Memory B cell (primary cell): ENCODE results near the gene DDX51.

ENCODE experiments used
- ATAC-seq: fragments of 150-1000 bp; cut with Tn5 transposase; 2 replicates; pipeline ENCODE4 v1.10.0; 2021; ENCODE audit warnings: low read depth, mild to moderate bottlenecking, moderate library complexity
- DNase-seq, 2 donors: peaks; one replicate each; pipeline ENCODE4 v3.0.0; 2022; ENCODE audit warnings: low spot score in 2 of 2
- H3K27ac Mint-ChIP-seq: one replicate; pipeline ENCODE4 v1.8.0; 2022; ENCODE audit warnings: mild to moderate bottlenecking, moderate library complexity, mixed read lengths
- H3K27me3 Mint-ChIP-seq: one replicate; pipeline ENCODE4 v1.8.0; 2022; ENCODE audit warnings: mixed read lengths
- H3K36me3 Mint-ChIP-seq: one replicate; pipeline ENCODE4 v1.8.0; 2022; ENCODE audit warnings: mild to moderate bottlenecking, mixed read lengths
- H3K4me1 Mint-ChIP-seq: one replicate; pipeline ENCODE4 v1.8.0; 2022; ENCODE audit warnings: mixed read lengths
- H3K4me3 Mint-ChIP-seq: one replicate; pipeline ENCODE4 v1.8.0; 2022; ENCODE audit warnings: mild to moderate bottlenecking, moderate library complexity, mixed read lengths
- H3K9me3 Mint-ChIP-seq: one replicate; pipeline ENCODE4 v1.8.0; 2022; ENCODE audit warnings: mixed read lengths

The DDX51 gene

GRCh38 chr12:132144115-132144809 is at the start of gene DDX51, which contains the start of gene NOC4L:
Gene DDX51, minus strand, starts transcription at chr12:132144319. Its CDS starts 23 bp downstream, at chr12:132144296.
Gene NOC4L, plus strand, starts transcription at chr12:132144457. Its CDS starts 32 bp downstream, at chr12:132144489.
- peaks cover 22% of the 10 kb centered on the region for H3K4me1 Mint-ChIP-seq
- H3K27ac Mint-ChIP-seq, result peak within 1 kb of the TSS; percentile 98
- peaks cover 9% of the 10 kb centered on the region for H3K36me3 Mint-ChIP-seq
- peak within 1 kb of the TSS; percentile 94 for H3K4me3 Mint-ChIP-seq
- peak; percentile 97 to 99 for DNase-seq
- H3K9me3 Mint-ChIP-seq, result no peaks in the 10 kb centered on the region
- ATAC-seq, result peak; percentile 95
- H3K27me3 Mint-ChIP-seq, result no peaks in the 10 kb centered on the region

- Mint-ChIP-seq H3K9me3 (peaks cover 3% of the 10 kb centered on the region), H3K4me3 (no peak overlapping the region), H3K27me3 (peaks cover 7% of the 10 kb centered on the region), H3K36me3 (peaks cover 2% of the 10 kb centered on the region), H3K27ac (no peak overlapping the region), H3K4me1 (peaks cover 8% of the 10 kb centered on the region)
- DNase-seq (no peak), ATAC-seq (no peak)
These were observed 47.8 kb upstream of the DDX51 start for GRCh38 chr12:132191715-132192553.

- peaks cover 4% of the 10 kb centered on the region for H3K9me3 Mint-ChIP-seq
- peak overlapping the region; percentile 29 for H3K4me3 Mint-ChIP-seq
- peaks cover 10% of the 10 kb centered on the region for H3K4me1 Mint-ChIP-seq
- peaks cover 5% of the 10 kb centered on the region for H3K27me3 Mint-ChIP-seq
- DNase-seq, result no peak
- no peak overlapping the region for H3K27ac Mint-ChIP-seq
- H3K36me3 Mint-ChIP-seq, result peaks cover 2% of the 10 kb centered on the region
- ATAC-seq, result no peak
These were observed 46.8 kb upstream of the DDX51 start for GRCh38 chr12:132190834-132191500.

- DNase-seq (no peak), ATAC-seq (peak; percentile 2)
- Mint-ChIP-seq H3K27ac (no peak overlapping the region), H3K4me1 (peaks cover 13% of the 10 kb centered on the region), H3K4me3 (peak overlapping the region; percentile 87), H3K27me3 (peaks cover 5% of the 10 kb centered on the region), H3K36me3 (peaks cover 2% of the 10 kb centered on the region), H3K9me3 (peaks cover 8% of the 10 kb centered on the region)
These were observed 46.1 kb upstream of the DDX51 start for GRCh38 chr12:132190012-132190755.

GRCh38 chr12:132189378-132190011 is 45.4 kb upstream of the DDX51 start:
- Mint-ChIP-seq H3K4me1 (peaks cover 13% of the 10 kb centered on the region), H3K36me3 (peaks cover 2% of the 10 kb centered on the region), H3K27ac (peak overlapping the region; percentile 41), H3K9me3 (peaks cover 8% of the 10 kb centered on the region), H3K4me3 (peak overlapping the region; percentile 87), H3K27me3 (peaks cover 5% of the 10 kb centered on the region)
- ATAC-seq, result peak; percentile 89
- peak; percentile 75 to 76 for DNase-seq

GRCh38 chr12:132188916-132189325 is 44.8 kb upstream of the DDX51 start:
- peak overlapping the region; percentile 87 for H3K4me3 Mint-ChIP-seq
- no peak for ATAC-seq
- H3K36me3 Mint-ChIP-seq, result peaks cover 2% of the 10 kb centered on the region
- peak overlapping the region; percentile 41 for H3K27ac Mint-ChIP-seq
- H3K4me1 Mint-ChIP-seq, result peaks cover 13% of the 10 kb centered on the region
- H3K27me3 Mint-ChIP-seq, result peaks cover 3% of the 10 kb centered on the region
- DNase-seq, result no peak
- H3K9me3 Mint-ChIP-seq, result peaks cover 11% of the 10 kb centered on the region

GRCh38 chr12:132188451-132188901 is 44.4 kb upstream of the DDX51 start:
- peaks cover 2% of the 10 kb centered on the region for H3K27me3 Mint-ChIP-seq
- no peak overlapping the region for H3K27ac Mint-ChIP-seq
- no peak for DNase-seq

GRCh38 chr12:132187646-132188450 is 43.7 kb upstream of the DDX51 start:
- DNase-seq (no peak), ATAC-seq (no peak)
- H3K27me3 Mint-ChIP-seq, result no peaks in the 10 kb centered on the region
- H3K36me3 Mint-ChIP-seq, result no peaks in the 10 kb centered on the region
- H3K4me1 Mint-ChIP-seq, result peaks cover 13% of the 10 kb centered on the region
- peak overlapping the region; percentile 11 for H3K4me3 Mint-ChIP-seq
- peaks cover 9% of the 10 kb centered on the region for H3K9me3 Mint-ChIP-seq
- no peak overlapping the region for H3K27ac Mint-ChIP-seq

More at GRCh38 chr12:132188451-132188901, 44.4 kb upstream of the DDX51 start:
- Mint-ChIP-seq H3K9me3 (peaks cover 10% of the 10 kb centered on the region), H3K36me3 (peaks cover 1% of the 10 kb centered on the region), H3K4me1 (peaks cover 13% of the 10 kb centered on the region), H3K4me3 (peak overlapping the region; percentile 61)
- ATAC-seq, result no peak

- no peak for ATAC-seq
- DNase-seq, result no peak
- Mint-ChIP-seq H3K27me3 (no peaks in the 10 kb centered on the region), H3K27ac (no peak overlapping the region), H3K4me1 (peaks cover 13% of the 10 kb centered on the region), H3K36me3 (no peaks in the 10 kb centered on the region), H3K4me3 (no peak overlapping the region), H3K9me3 (peaks cover 9% of the 10 kb centered on the region)
These were observed 42.9 kb upstream of the DDX51 start for GRCh38 chr12:132186857-132187620.

GRCh38 chr12:132186208-132186856 is 42.2 kb upstream of the DDX51 start:
- Mint-ChIP-seq H3K4me3 (peak overlapping the region; percentile 30), H3K27ac (no peak overlapping the region)

GRCh38 chr12:132185705-132186104 is 41.6 kb upstream of the DDX51 start:
- Mint-ChIP-seq H3K27ac (no peak overlapping the region), H3K36me3 (no peaks in the 10 kb centered on the region), H3K27me3 (peaks cover 5% of the 10 kb centered on the region), H3K9me3 (peaks cover 10% of the 10 kb centered on the region), H3K4me1 (peaks cover 17% of the 10 kb centered on the region), H3K4me3 (peak overlapping the region; percentile 30)
- ATAC-seq (no peak), DNase-seq (no peak)

More at GRCh38 chr12:132186208-132186856, 42.2 kb upstream of the DDX51 start:
- ATAC-seq (no peak), DNase-seq (no peak)
- Mint-ChIP-seq H3K36me3 (no peaks in the 10 kb centered on the region), H3K27me3 (peaks cover 3% of the 10 kb centered on the region), H3K4me1 (peaks cover 13% of the 10 kb centered on the region), H3K9me3 (peaks cover 10% of the 10 kb centered on the region)
